ENCODE measurements around the gene RRP8.

The RRP8 gene

DNA sequence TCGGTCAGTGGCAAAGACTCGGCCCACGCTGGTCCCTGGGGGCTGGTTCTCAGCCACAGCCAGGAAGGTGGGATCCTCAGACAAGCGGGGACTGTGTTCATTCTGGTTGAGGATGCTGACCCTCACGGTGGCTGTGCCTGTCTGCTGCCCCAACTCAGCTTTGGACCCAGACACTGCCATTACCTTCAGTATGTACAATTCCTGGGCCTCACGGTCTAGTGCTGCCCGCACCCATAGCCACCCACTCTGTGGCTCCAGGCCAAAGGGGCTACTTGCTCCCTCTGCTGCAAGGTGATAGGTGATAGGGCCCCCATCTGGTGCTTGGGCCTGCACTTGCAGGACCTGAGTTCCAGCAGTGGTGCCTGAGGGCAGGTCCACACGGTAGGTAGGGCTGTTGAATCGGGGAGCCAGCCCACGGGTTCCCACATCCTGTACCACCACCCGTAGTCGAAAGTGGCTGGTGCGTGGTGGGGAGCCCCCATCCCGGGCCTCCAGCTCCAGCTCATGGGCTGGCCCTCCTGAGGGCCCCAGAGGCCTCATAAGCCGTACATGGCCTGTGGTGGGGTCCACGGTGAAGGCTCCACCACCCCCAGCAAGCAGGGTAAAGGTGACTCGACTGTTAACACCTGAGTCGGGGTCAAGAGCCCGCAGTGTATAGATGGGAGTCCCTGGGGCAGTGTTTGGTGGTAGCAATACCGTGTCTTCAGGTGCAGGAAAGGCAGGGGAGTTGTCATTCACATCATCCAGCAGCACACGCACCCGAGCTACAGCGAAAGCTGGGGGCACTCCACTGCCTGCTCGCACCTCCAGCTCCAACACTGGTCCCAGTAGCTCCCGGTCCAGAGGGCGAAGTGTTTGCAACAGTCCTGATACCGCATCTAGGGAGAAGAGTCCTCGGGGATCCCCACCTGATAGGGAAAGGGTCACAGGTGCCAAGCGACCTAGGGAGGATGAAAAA is 29.0 kb upstream of the RRP8 start:
- H3K4me3 ChIP-seq (ENCODE audit: low read length) = no peak overlapping the region
- no peak for TF ChIP-seq EZH2phosphoT487 (IDR thresholded peaks at IDR 0.05; ENCODE audit: low read depth)
- TF ChIP-seq, protein P1, sequence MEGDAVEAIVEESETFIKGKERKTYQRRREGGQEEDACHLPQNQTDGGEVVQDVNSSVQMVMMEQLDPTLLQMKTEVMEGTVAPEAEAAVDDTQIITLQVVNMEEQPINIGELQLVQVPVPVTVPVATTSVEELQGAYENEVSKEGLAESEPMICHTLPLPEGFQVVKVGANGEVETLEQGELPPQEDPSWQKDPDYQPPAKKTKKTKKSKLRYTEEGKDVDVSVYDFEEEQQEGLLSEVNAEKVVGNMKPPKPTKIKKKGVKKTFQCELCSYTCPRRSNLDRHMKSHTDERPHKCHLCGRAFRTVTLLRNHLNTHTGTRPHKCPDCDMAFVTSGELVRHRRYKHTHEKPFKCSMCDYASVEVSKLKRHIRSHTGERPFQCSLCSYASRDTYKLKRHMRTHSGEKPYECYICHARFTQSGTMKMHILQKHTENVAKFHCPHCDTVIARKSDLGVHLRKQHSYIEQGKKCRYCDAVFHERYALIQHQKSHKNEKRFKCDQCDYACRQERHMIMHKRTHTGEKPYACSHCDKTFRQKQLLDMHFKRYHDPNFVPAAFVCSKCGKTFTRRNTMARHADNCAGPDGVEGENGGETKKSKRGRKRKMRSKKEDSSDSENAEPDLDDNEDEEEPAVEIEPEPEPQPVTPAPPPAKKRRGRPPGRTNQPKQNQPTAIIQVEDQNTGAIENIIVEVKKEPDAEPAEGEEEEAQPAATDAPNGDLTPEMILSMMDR (IDR thresholded peaks at IDR 0.05; ENCODE audit: low read depth, low read length) = no peak
- no peak overlapping the region for H2AFZ ChIP-seq (ENCODE audit: low read depth, low read length)
- no peaks in the 10 kb centered on the region for H3K9me3 ChIP-seq (ENCODE audit: insufficient read depth, low read length)
- H3K4me2 ChIP-seq (ENCODE audit: low read length) = no peak overlapping the region
- H4K20me1 ChIP-seq (ENCODE audit: insufficient read depth, low read length) = no peaks in the 10 kb centered on the region
- no peaks in the 10 kb centered on the region for H3K27me3 ChIP-seq (ENCODE audit: low read depth, low read length)
- H3K9ac ChIP-seq (ENCODE audit: low read length) = no peak overlapping the region
- no peaks in the 10 kb centered on the region for H3K36me3 ChIP-seq (replicated peaks; ENCODE audit: low read depth, low read length)
- H3K27ac ChIP-seq (ENCODE audit: low read length) = no peak overlapping the region
- peaks cover 8% of the 10 kb centered on the region for H3K4me1 ChIP-seq (ENCODE audit: low read length)
- no peaks in the 10 kb centered on the region for H3K79me2 ChIP-seq (ENCODE audit: low read length)

DNA sequence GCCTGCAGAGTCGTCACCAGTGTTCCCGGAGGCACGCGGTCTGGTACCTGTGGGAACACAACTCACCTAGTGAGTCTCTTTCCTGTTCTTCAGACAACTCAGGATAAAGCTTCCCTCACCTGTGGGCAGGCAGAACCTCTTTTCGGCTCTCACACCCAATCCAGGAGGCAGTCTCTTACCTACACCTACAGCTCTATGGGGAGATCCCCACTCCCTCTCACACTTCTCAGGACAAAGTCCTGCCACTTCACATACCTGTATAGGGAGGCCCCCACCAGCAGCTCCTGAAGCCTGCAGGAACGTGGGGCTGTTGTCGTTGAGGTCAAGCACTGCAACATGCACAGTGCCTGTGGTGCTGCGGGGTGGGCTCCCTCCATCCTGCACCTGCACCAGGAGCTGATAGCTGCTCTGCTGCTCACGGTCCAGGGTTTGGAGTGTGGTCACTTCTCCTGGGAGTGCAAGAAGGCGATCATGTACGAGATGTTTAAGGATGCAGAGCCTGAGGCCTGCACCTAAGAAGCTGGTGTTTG is 28.0 kb upstream of the RRP8 start:
- no peak overlapping the region for H3K4me3 ChIP-seq (ENCODE audit: low read length)
- no peak overlapping the region for H3K27ac ChIP-seq (ENCODE audit: low read length)
- H3K4me2 ChIP-seq (ENCODE audit: low read length) = no peak overlapping the region
- no peak overlapping the region for H3K9ac ChIP-seq (ENCODE audit: low read length)
- TF ChIP-seq, protein P1 (IDR thresholded peaks at IDR 0.05; ENCODE audit: low read depth, low read length) = no peak
- TF ChIP-seq EZH2phosphoT487 (IDR thresholded peaks at IDR 0.05; ENCODE audit: low read depth) = no peak
- H4K20me1 ChIP-seq (ENCODE audit: insufficient read depth, low read length) = no peaks in the 10 kb centered on the region
- no peaks in the 10 kb centered on the region for H3K27me3 ChIP-seq (ENCODE audit: low read depth, low read length)
- no peaks in the 10 kb centered on the region for H3K9me3 ChIP-seq (ENCODE audit: insufficient read depth, low read length)
- H3K4me1 ChIP-seq (ENCODE audit: low read length) = peaks cover 12% of the 10 kb centered on the region
- no peaks in the 10 kb centered on the region for H3K79me2 ChIP-seq (ENCODE audit: low read length)
- H3K36me3 ChIP-seq (replicated peaks; ENCODE audit: low read depth, low read length) = no peaks in the 10 kb centered on the region
- no peak overlapping the region for H2AFZ ChIP-seq (ENCODE audit: low read depth, low read length)

DNA sequence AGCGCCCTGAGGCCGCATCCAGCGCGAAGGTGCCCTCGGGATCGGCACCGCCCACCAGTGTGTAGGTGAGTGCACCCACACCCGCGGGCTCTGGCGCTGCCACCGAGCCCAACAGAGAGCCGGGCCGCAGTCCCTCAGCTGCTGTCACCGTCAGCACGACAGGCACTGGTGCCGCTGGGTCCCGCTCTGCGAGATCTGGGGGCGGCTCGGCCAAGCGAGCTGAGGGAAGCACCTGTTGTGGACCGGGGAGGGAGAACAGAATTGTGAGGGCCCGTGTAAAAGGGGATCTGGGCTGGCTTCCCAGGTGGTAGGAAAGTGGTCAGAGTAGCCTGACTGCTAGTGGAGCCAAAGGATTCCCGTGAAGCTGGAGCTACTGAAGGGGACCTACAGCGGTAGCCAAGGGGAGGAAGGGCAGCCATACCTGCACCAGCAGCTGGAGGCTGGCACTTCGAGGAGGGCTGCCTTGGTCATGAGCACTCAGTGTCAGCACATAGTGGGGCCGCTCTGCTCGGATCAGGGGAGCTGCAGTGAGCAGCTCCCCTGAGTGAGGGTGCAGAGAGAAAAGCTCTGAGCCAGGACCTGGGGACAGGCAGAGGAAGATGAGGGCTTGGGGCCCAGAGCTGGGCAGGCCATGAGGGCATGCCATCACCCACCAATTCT is 27.3 kb upstream of the RRP8 start:
- Histone ChIP-seq H3K27me3 (ENCODE audit: low read depth, low read length) (no peaks in the 10 kb centered on the region), H3K9ac (ENCODE audit: low read length) (no peak overlapping the region), H3K4me3 (ENCODE audit: low read length) (no peak overlapping the region), H3K79me2 (ENCODE audit: low read length) (no peaks in the 10 kb centered on the region), H3K4me1 (ENCODE audit: low read length) (peaks cover 12% of the 10 kb centered on the region), H4K20me1 (ENCODE audit: insufficient read depth, low read length) (no peaks in the 10 kb centered on the region), H3K9me3 (ENCODE audit: insufficient read depth, low read length) (no peaks in the 10 kb centered on the region), H3K36me3 (replicated peaks; ENCODE audit: low read depth, low read length) (no peaks in the 10 kb centered on the region), H3K4me2 (ENCODE audit: low read length) (no peak overlapping the region), H3K27ac (ENCODE audit: low read length) (no peak overlapping the region), H2AFZ (ENCODE audit: low read depth, low read length) (no peak overlapping the region)
- TF ChIP-seq, protein P1 (IDR thresholded peaks at IDR 0.05; ENCODE audit: low read depth, low read length) = no peak
- TF ChIP-seq EZH2phosphoT487 (IDR thresholded peaks at IDR 0.05; ENCODE audit: low read depth) = no peak
